ENCODE data around the gene LCOR. TPM values are rescaled to one million over a fixed set of nuclear protein-coding genes. Genes with fewer than 3 reads are reported as not detected.

The LCOR gene
- total and polyA plus RNA-seq, 12 donors, result 1.6 to 28.8 (median 23.7) TPM

DNA sequence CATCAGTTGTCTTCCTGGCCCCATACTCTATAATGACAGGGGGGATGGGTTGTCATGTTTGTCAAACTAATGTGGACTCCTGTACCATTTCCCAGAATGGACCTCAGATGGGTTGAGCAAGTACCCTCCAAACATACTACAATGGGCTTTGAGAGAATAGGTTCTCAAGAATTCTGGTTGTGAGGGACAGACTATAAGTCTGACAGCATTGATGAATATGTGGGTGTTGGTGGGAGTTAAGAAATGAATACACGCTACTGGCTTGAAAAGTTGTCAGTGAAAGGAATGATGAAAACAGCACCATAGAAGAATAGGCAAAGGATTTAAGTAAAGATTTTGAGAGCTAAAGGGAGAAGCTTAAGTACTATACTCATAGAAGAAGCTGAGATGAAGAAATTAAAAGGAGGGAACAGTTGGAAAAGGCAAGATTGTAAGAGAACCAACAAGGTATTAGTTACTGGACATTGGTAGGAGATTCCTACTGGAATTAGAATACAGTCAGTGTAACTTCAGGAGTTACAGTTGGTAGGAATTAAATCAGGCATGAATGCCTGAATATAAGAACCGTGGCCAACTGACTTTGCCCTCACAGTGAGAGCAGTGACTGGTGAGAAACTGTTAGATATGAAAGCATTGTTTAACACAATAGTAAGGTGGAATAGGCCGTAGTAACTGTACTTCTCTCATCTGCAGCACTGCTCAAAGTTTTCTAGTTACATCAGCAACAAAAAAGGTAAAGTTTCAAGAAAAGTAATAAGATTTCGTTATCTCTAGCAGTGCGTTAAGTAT is 86.3 kb downstream of the LCOR start:
- TF ChIP-seq, protein P1, sequence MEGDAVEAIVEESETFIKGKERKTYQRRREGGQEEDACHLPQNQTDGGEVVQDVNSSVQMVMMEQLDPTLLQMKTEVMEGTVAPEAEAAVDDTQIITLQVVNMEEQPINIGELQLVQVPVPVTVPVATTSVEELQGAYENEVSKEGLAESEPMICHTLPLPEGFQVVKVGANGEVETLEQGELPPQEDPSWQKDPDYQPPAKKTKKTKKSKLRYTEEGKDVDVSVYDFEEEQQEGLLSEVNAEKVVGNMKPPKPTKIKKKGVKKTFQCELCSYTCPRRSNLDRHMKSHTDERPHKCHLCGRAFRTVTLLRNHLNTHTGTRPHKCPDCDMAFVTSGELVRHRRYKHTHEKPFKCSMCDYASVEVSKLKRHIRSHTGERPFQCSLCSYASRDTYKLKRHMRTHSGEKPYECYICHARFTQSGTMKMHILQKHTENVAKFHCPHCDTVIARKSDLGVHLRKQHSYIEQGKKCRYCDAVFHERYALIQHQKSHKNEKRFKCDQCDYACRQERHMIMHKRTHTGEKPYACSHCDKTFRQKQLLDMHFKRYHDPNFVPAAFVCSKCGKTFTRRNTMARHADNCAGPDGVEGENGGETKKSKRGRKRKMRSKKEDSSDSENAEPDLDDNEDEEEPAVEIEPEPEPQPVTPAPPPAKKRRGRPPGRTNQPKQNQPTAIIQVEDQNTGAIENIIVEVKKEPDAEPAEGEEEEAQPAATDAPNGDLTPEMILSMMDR (IDR thresholded peaks at IDR 0.05), result no peak
- Histone ChIP-seq H3K36me3 (peaks cover 0 to 24% (median 3%) of the 10 kb centered on the region in 9 donors), H3K27me3 (no peaks in the 10 kb centered on the region), H3K9me3 (no peaks in the 10 kb centered on the region), H3K4me3 (no peak overlapping the region), H3K4me1 (peaks cover 0 to 51% (median 25%) of the 10 kb centered on the region in 9 donors), H3K27ac (peak overlapping the region in 8 of 10 donors; percentile 17 to 59 (median 52))
- ATAC-seq (peak in 7 of 8 donors; percentile 42 to 74 (median 55)), DNase-seq (no peak)
- WGBS, 2 donors, result 81 to 82% methylated on average over 5 of the region's 5 CpGs
- intact Hi-C loops (cut with DNase I), result loop anchor here in 3 of 10 donors (5.0 to 10.0 kb wide), 3 partner anchors 84 to 106 kb away; partner anchors contain the start of gene LCOR (in 1 of the 3)

DNA sequence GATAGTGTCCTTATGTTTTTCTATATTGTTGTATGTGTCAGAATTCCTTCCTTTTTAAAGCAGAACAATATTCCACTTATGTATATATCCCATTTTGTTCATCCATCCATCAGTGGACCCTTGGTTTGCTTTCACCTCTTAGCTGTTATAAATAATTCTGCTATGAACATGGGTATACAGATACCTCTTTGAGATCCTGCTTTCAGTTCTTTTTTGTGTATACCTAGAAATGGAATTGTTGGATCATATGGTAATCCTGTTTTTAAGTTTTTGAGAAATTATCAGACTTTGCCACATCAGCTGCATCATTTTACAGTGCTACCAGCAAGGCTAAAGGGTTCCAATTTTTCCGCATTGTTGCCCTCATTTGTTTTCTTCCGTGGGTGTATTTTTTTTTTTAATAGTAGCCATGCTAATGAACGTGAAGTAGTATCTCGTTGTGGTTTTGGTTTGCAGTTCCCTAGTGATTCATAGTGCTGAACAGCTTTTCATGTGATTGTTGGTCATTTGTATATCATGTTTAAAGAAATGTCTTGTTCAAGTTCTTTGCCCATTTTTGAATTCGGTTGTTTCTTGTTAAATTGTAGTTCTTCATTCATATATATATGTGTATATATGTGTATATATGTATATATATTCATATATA is 87.8 kb downstream of the LCOR start:
- Histone ChIP-seq H3K4me3 (no peak overlapping the region), H3K27ac (peak overlapping the region in 2 of 10 donors; percentile 45 to 52), H3K27me3 (no peaks in the 10 kb centered on the region), H3K9me3 (no peaks in the 10 kb centered on the region), H3K36me3 (peaks cover 0 to 25% (median 3%) of the 10 kb centered on the region in 9 donors), H3K4me1 (peaks cover 0 to 58% (median 29%) of the 10 kb centered on the region in 9 donors)
- TF ChIP-seq, protein P1 (IDR thresholded peaks at IDR 0.05), result no peak
- WGBS, 2 donors, result 90 to 91% methylated on average over 5 of the region's 5 CpGs
- no peak for DNase-seq
- intact Hi-C loops (cut with DNase I), result loop anchor here in 3 of 10 donors (5.0 to 10.0 kb wide), 4 partner anchors 85 to 105 kb away; partner anchors contain the start of gene LCOR (in 1 of the 3)
- ATAC-seq, result no peak

DNA sequence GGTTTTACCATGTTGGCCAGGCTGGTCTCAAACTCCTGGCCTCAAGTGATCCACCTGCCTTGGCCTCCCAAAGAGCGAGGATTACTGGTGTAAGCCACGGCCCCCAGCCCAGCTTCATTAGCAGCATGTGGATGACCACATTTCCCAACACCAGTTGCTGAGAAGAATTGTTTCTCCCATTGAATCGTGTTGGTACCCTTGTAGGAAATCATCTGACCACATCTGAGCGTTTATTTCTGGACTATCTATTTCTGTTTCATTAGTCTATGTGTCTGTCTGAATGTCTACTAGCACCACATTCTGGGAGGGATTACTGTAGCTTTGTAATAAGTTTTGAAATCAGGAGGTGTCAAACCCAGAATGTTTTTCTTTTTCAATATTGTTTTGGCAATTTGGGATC is 89.6 kb downstream of the LCOR start:
- 72 to 79% methylated on average over 4 of the region's 4 CpGs for WGBS, 2 donors
- DNase-seq (no peak), ATAC-seq (peak in 3 of 8 donors; percentile 36 to 56 (median 40))
- Histone ChIP-seq H3K4me3 (no peak overlapping the region), H3K4me1 (peaks cover 0 to 60% (median 29%) of the 10 kb centered on the region in 9 donors), H3K27me3 (no peaks in the 10 kb centered on the region), H3K9me3 (no peaks in the 10 kb centered on the region), H3K27ac (peak overlapping the region in 2 of 10 donors; percentile 26 to 50), H3K36me3 (peaks cover 0 to 8% (median 0%) of the 10 kb centered on the region in 9 donors)
- intact Hi-C loops (cut with DNase I), result loop anchor here in 1 of 10 donors (10.0 kb wide), 1 partner anchor 93 kb away; no protein-coding TSS in a partner anchor
- TF ChIP-seq, protein P1 (IDR thresholded peaks at IDR 0.05), result no peak
